KG1 (cell line): ENCODE results near the gene FAM162B.
"Not testable (repeated sequence)": the region's sequence is repeated elsewhere in the genome, so short reads cannot be mapped to it uniquely, and the experiment has no call there.

Experiments used
- DNase-seq: peaks from one replicate; lab custom pipeline; 2025; lab: John Stamatoyannopoulos, UW

The FAM162B gene

GRCh38 chr6:116764961-116765841 lies at the start of gene FAM162B:
FAM162B (minus strand) TSS chr6:116765719; CDS start chr6:116765576, 143 bp downstream.
- DNase-seq = no peak

GRCh38 chr6:116812051-116812650 lies 46.6 kb upstream of the FAM162B start:
- DNase-seq = no peak

GRCh38 chr6:116801971-116802370 lies 36.5 kb upstream of the FAM162B start:
- no peak for DNase-seq

GRCh38 chr6:116799945-116800344 lies 34.4 kb upstream of the FAM162B start:
- DNase-seq = no peak

- no peak for DNase-seq
Measured at GRCh38 chr6:116797585-116797984, 32.1 kb upstream of the FAM162B start.

GRCh38 chr6:116793224-116793623 lies 27.7 kb upstream of the FAM162B start:
- no peak for DNase-seq

- DNase-seq = no peak
Measured at GRCh38 chr6:116783852-116784251, 18.3 kb upstream of the FAM162B start.

GRCh38 chr6:116779573-116780164 lies 14.2 kb upstream of the FAM162B start:
- DNase-seq = peak; percentile 21

GRCh38 chr6:116773886-116774285 lies 8.4 kb upstream of the FAM162B start:
- no peak for DNase-seq

GRCh38 chr6:116772450-116772849 lies 6.9 kb upstream of the FAM162B start:
- no peak for DNase-seq

GRCh38 chr6:116767715-116768114 lies 2.2 kb upstream of the FAM162B start:
- no peak for DNase-seq

GRCh38 chr6:116766506-116767176 lies 1.1 kb upstream of the FAM162B start:
- DNase-seq = no peak

- DNase-seq = no peak
Measured at GRCh38 chr6:116764629-116764960, 924 bp downstream of the FAM162B start.

GRCh38 chr6:116763906-116764628 lies 1.5 kb downstream of the FAM162B start:
- no peak for DNase-seq

- DNase-seq = no peak
Measured at GRCh38 chr6:116763048-116763447, 2.5 kb downstream of the FAM162B start.

GRCh38 chr6:116762235-116762634 lies 3.3 kb downstream of the FAM162B start:
- no peak for DNase-seq

- DNase-seq = no peak
Measured at GRCh38 chr6:116761779-116762178, 3.7 kb downstream of the FAM162B start.

GRCh38 chr6:116745176-116745575 lies 20.3 kb downstream of the FAM162B start:
- DNase-seq = no peak

GRCh38 chr6:116741571-116741970 lies 23.9 kb downstream of the FAM162B start:
- DNase-seq = no peak

- DNase-seq = not testable (repeated sequence)
Measured at GRCh38 chr6:116740486-116740885, 25.0 kb downstream of the FAM162B start.

GRCh38 chr6:116737004-116737403 lies 28.5 kb downstream of the FAM162B start:
- no peak for DNase-seq

GRCh38 chr6:116730513-116730912 lies 35.0 kb downstream of the FAM162B start:
- no peak for DNase-seq
